CD4-positive, alpha-beta memory T cell (primary cell): ENCODE results near the gene NRXN3. TPM values are rescaled to one million over a fixed set of nuclear protein-coding genes. Genes with fewer than 3 reads are reported as not detected.

ENCODE experiments used
- CTCF ChIA-PET: fragments of 350-600 bp; sonication (Branson Sonifier 250); formaldehyde crosslinking; loops from one replicate; lab custom pipeline; 2021; ENCODE audit warnings: inconsistent platforms; ENCODE audit not compliant: partially characterized antibody; lab: Charles Lee
- POLR2A ChIA-PET: fragments of 350-600 bp; sonication (Branson Sonifier 250); formaldehyde crosslinking; loops from one replicate; lab custom pipeline; 2021; ENCODE audit not compliant: partially characterized antibody; lab: Charles Lee
- DNase-seq, 5 donors: peaks; one replicate each; pipeline versions ENCODE4 v3.0.0 to v3.0.0-alpha.2; 2020 to 2022; ENCODE audit warnings: mixed read lengths in 1 of 5
- H3K27ac ChIP-seq: one replicate; pipeline ENCODE4 v1.7.0; 2013; ENCODE audit warnings: low read depth, low read length
- H3K27me3 ChIP-seq: 2 replicates; pipeline ENCODE4 v1.7.0; 2013; ENCODE audit warnings: mild to moderate bottlenecking, low read length, moderate library complexity; ENCODE audit not compliant: insufficient read depth
- H3K36me3 ChIP-seq: 2 replicates; pipeline ENCODE4 v1.7.0; 2013; ENCODE audit warnings: mild to moderate bottlenecking, low read length, moderate library complexity; ENCODE audit not compliant: insufficient read depth
- H3K4me1 ChIP-seq: 2 replicates; pipeline ENCODE4 v1.7.0; 2013; ENCODE audit warnings: mild to moderate bottlenecking, low read length, moderate library complexity; ENCODE audit not compliant: insufficient read depth
- H3K4me3 ChIP-seq, 2 donors: one replicate each; pipeline ENCODE4 v1.7.0; 2013; ENCODE audit warnings: low read length in 2 of 2, mild to moderate bottlenecking in 1 of 2
- H3K9me3 ChIP-seq, 2 donors: one replicate each; pipeline ENCODE4 v1.7.0; 2013; ENCODE audit warnings: low read length in 2 of 2, control low read depth in 1 of 2; ENCODE audit not compliant: control insufficient read depth in 1 of 2
- H3K27ac Mint-ChIP-seq, 7 donors: one replicate each; pipeline ENCODE4 v1.8.0; 2020 to 2021; ENCODE audit warnings: mixed read lengths in 7 of 7, mild to moderate bottlenecking in 6 of 7, inconsistent platforms in 3 of 7, moderate library complexity in 3 of 7
- H3K27me3 Mint-ChIP-seq, 2 donors: one replicate each; pipeline ENCODE4 v1.8.0; 2020 to 2021; ENCODE audit warnings: mixed read lengths in 2 of 2
- H3K36me3 Mint-ChIP-seq, 2 donors: one replicate each; pipeline ENCODE4 v1.8.0; 2020 to 2021; ENCODE audit warnings: mixed read lengths in 2 of 2, inconsistent platforms in 1 of 2, mild to moderate bottlenecking in 1 of 2
- H3K4me1 Mint-ChIP-seq, 4 donors: one replicate each; pipeline ENCODE4 v1.8.0; 2020 to 2021; ENCODE audit warnings: mixed read lengths in 4 of 4, mild to moderate bottlenecking in 1 of 4
- H3K4me3 Mint-ChIP-seq, 8 donors: one replicate each; pipeline ENCODE4 v1.8.0; 2020 to 2021; ENCODE audit warnings: mixed read lengths in 8 of 8, mild to moderate bottlenecking in 7 of 8, moderate library complexity in 6 of 8, inconsistent platforms in 3 of 8
- H3K9me3 Mint-ChIP-seq, 8 donors: one replicate each; pipeline ENCODE4 v1.8.0; 2020 to 2021; ENCODE audit warnings: mixed read lengths in 8 of 8, mild to moderate bottlenecking in 5 of 8, inconsistent platforms in 3 of 8, moderate library complexity in 1 of 8
- intact Hi-C: fragments of 100-400 bp; cut with micrococcal nuclease; formaldehyde crosslinking; loops from one replicate; pipeline ENCODE4 v1.15.1; 2023
- polyA plus RNA-seq, 2 donors: library from polyadenylated mRNA; unstranded; fragments of 300-500 nt; fragmentation: Illumina TruSeq; gene quantifications; one replicate each; pipeline ENCODE4 v1.2.3, GENCODE V29; 2021
- total RNA-seq, 2 experiments: library from RNA; stranded (reverse); gene quantifications; one replicate each; pipeline ENCODE4 v1.2.3, GENCODE V29; 2021

Gene NRXN3
- total and polyA plus RNA-seq, 4 experiments from 2014 or later, result not detected

- Histone ChIP-seq H3K27me3 (no peaks in the 10 kb centered on the region), H3K27ac (no peak overlapping the region), H3K9me3 (no peaks in the 10 kb centered on the region), H3K4me3 (no peak overlapping the region), H3K36me3 (no peaks in the 10 kb centered on the region), H3K4me1 (no peaks in the 10 kb centered on the region)
- Mint-ChIP-seq H3K9me3 (peaks cover 0 to 6% (median 0%) of the 10 kb centered on the region in 8 donors), H3K27ac (no peak overlapping the region), H3K27me3 (peaks cover 0 to 2% of the 10 kb centered on the region in 2 donors), H3K4me1 (no peaks in the 10 kb centered on the region), H3K36me3 (no peaks in the 10 kb centered on the region), H3K4me3 (no peak overlapping the region)
- ChIA-PET POLR2A (no interaction called here), CTCF (no interaction called here)
- intact Hi-C loops, result no loop called here
- DNase-seq, result no peak
These were observed 664.7 kb downstream of the NRXN3 start for GRCh38 chr14:78834766-78835451.

GRCh38 chr14:78835909-78836308, 665.7 kb downstream of the NRXN3 start:
- ChIA-PET POLR2A (no interaction called here), CTCF (no interaction called here)
- Histone ChIP-seq H3K36me3 (no peaks in the 10 kb centered on the region), H3K4me3 (no peak overlapping the region), H3K9me3 (no peaks in the 10 kb centered on the region), H3K27ac (no peak overlapping the region), H3K4me1 (no peaks in the 10 kb centered on the region), H3K27me3 (no peaks in the 10 kb centered on the region)
- peaks cover 0 to 6% (median 0%) of the 10 kb centered on the region in 8 donors for H3K9me3 Mint-ChIP-seq
- no peaks in the 10 kb centered on the region for H3K4me1 Mint-ChIP-seq
- H3K4me3 Mint-ChIP-seq, result no peak overlapping the region
- no peak for DNase-seq
- no peak overlapping the region for H3K27ac Mint-ChIP-seq
- peaks cover 0 to 2% of the 10 kb centered on the region in 2 donors for H3K27me3 Mint-ChIP-seq
- H3K36me3 Mint-ChIP-seq, result no peaks in the 10 kb centered on the region
- intact Hi-C loops, result no loop called here

GRCh38 chr14:78836777-78837176, 666.6 kb downstream of the NRXN3 start:
- Mint-ChIP-seq H3K4me1 (no peaks in the 10 kb centered on the region), H3K9me3 (peaks cover 0 to 6% (median 0%) of the 10 kb centered on the region in 8 donors), H3K27ac (no peak overlapping the region), H3K27me3 (peaks cover 0 to 2% of the 10 kb centered on the region in 2 donors), H3K36me3 (no peaks in the 10 kb centered on the region), H3K4me3 (no peak overlapping the region)
- DNase-seq, result no peak
- H3K27ac ChIP-seq, result no peak overlapping the region
- H3K4me1 ChIP-seq, result no peaks in the 10 kb centered on the region
- H3K27me3 ChIP-seq, result no peaks in the 10 kb centered on the region
- ChIA-PET CTCF (no interaction called here), POLR2A (no interaction called here)
- no peak overlapping the region for H3K4me3 ChIP-seq
- no peaks in the 10 kb centered on the region for H3K9me3 ChIP-seq
- intact Hi-C loops, result no loop called here
- H3K36me3 ChIP-seq, result no peaks in the 10 kb centered on the region

- peaks cover 0 to 2% (median 0%) of the 10 kb centered on the region in 8 donors for H3K9me3 Mint-ChIP-seq
- Histone ChIP-seq H3K27me3 (no peaks in the 10 kb centered on the region), H3K36me3 (no peaks in the 10 kb centered on the region), H3K4me1 (no peaks in the 10 kb centered on the region), H3K4me3 (no peak overlapping the region), H3K9me3 (no peaks in the 10 kb centered on the region), H3K27ac (no peak overlapping the region)
- H3K4me3 Mint-ChIP-seq, result no peak overlapping the region
- intact Hi-C loops, result no loop called here
- no peaks in the 10 kb centered on the region for H3K4me1 Mint-ChIP-seq
- ChIA-PET CTCF (no interaction called here), POLR2A (no interaction called here)
- no peak overlapping the region for H3K27ac Mint-ChIP-seq
- no peak for DNase-seq
- H3K27me3 Mint-ChIP-seq, result peaks cover 0 to 2% of the 10 kb centered on the region in 2 donors
- no peaks in the 10 kb centered on the region for H3K36me3 Mint-ChIP-seq
These were observed 668.8 kb downstream of the NRXN3 start for GRCh38 chr14:78838959-78839358.

DNA sequence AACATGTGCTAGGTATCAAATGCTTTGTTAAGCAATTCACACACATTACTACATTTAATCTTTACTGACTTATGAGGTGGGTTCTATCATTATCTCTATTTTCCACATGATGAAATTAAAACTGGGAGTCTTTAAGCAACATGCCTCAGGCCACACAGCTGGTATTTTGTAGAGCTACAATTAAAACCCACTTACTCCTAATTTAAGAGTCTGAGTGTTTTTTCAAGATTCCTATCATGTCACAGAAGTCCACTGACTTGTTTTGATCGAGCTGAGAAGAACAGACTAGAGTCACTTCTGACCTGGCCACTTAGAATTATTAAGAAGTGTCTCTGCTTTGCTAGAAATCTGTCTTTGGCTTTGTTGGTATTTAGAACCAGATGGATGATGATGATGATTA, 670.7 kb downstream of the NRXN3 start:
- H3K4me1 Mint-ChIP-seq, result no peaks in the 10 kb centered on the region
- H3K9me3 ChIP-seq, result no peaks in the 10 kb centered on the region
- no peak overlapping the region for H3K4me3 Mint-ChIP-seq
- no peak for DNase-seq
- POLR2A ChIA-PET, result no interaction called here
- no peaks in the 10 kb centered on the region for H3K36me3 Mint-ChIP-seq
- H3K4me1 ChIP-seq, result no peaks in the 10 kb centered on the region
- peaks cover 0 to 4% of the 10 kb centered on the region in 2 donors for H3K27me3 Mint-ChIP-seq
- H3K9me3 Mint-ChIP-seq, result peaks cover 0 to 2% (median 0%) of the 10 kb centered on the region in 8 donors
- H3K27ac ChIP-seq, result no peak overlapping the region
- H3K36me3 ChIP-seq, result no peaks in the 10 kb centered on the region
- intact Hi-C loops, result no loop called here
- H3K27ac Mint-ChIP-seq, result no peak overlapping the region
- no peak overlapping the region for H3K4me3 ChIP-seq
- CTCF ChIA-PET, result no interaction called here
- no peaks in the 10 kb centered on the region for H3K27me3 ChIP-seq

- peaks cover 0 to 2% of the 10 kb centered on the region in 2 donors for H3K27me3 Mint-ChIP-seq
- H3K27ac ChIP-seq, result no peak overlapping the region
- ChIA-PET POLR2A (no interaction called here), CTCF (no interaction called here)
- no peak overlapping the region for H3K27ac Mint-ChIP-seq
- H3K27me3 ChIP-seq, result no peaks in the 10 kb centered on the region
- H3K4me3 ChIP-seq, result no peak overlapping the region
- H3K36me3 ChIP-seq, result no peaks in the 10 kb centered on the region
- H3K4me3 Mint-ChIP-seq, result no peak overlapping the region
- intact Hi-C loops, result no loop called here
- peaks cover 0 to 2% (median 0%) of the 10 kb centered on the region in 8 donors for H3K9me3 Mint-ChIP-seq
- H3K4me1 Mint-ChIP-seq, result peaks cover 0 to 2% (median 0%) of the 10 kb centered on the region in 4 donors
- no peaks in the 10 kb centered on the region for H3K36me3 Mint-ChIP-seq
- no peaks in the 10 kb centered on the region for H3K9me3 ChIP-seq
- no peak for DNase-seq
- no peaks in the 10 kb centered on the region for H3K4me1 ChIP-seq
These were observed 677.6 kb downstream of the NRXN3 start for GRCh38 chr14:78847801-78848200.

GRCh38 chr14:78848234-78848820, 678.2 kb downstream of the NRXN3 start:
- Mint-ChIP-seq H3K27ac (no peak overlapping the region), H3K27me3 (peaks cover 0 to 2% of the 10 kb centered on the region in 2 donors), H3K4me1 (peaks cover 0 to 2% (median 0%) of the 10 kb centered on the region in 4 donors), H3K4me3 (no peak overlapping the region), H3K36me3 (no peaks in the 10 kb centered on the region), H3K9me3 (peaks cover 0 to 2% (median 0%) of the 10 kb centered on the region in 8 donors)
- intact Hi-C loops, result no loop called here
- ChIA-PET CTCF (interaction anchor here (1.1 kb wide), 1 partner anchor 12 kb away, joined by 3 read pairs; no protein-coding TSS in a partner anchor), POLR2A (no interaction called here)
- H3K9me3 ChIP-seq, result no peaks in the 10 kb centered on the region
- H3K36me3 ChIP-seq, result no peaks in the 10 kb centered on the region
- no peak overlapping the region for H3K27ac ChIP-seq
- no peaks in the 10 kb centered on the region for H3K27me3 ChIP-seq
- no peaks in the 10 kb centered on the region for H3K4me1 ChIP-seq
- DNase-seq, result peak in 1 of 5 donors; percentile 4
- no peak overlapping the region for H3K4me3 ChIP-seq
